Sigmoid colon (tissue), 7 donors: Measurements from ENCODE around the gene FECH. TPM values are rescaled to one million over a fixed set of nuclear protein-coding genes. Genes with fewer than 3 reads are reported as not detected.

ENCODE experiments used
- DNase-seq: peaks from one replicate; pipeline ENCODE4 v3.0.0-alpha.2; 2019
- H3K27ac ChIP-seq, 4 donors: fragments of 200-600 bp; sonication (generic); one replicate each; pipeline ENCODE4 v1.5.1; 2016 to 2019; ENCODE audit warnings: mild to moderate bottlenecking in 1 of 4
- H3K27me3 ChIP-seq, 3 donors: fragments of 200-600 bp; sonication (generic); one replicate each; pipeline ENCODE4 v1.5.1; 2019; ENCODE audit warnings: mild to moderate bottlenecking in 1 of 3
- H3K36me3 ChIP-seq, 4 donors: fragments of 200-600 bp; sonication (generic); one replicate each; pipeline ENCODE4 v1.5.1; 2016 to 2019
- H3K4me1 ChIP-seq, 4 donors: fragments of 200-600 bp; sonication (generic); one replicate each; pipeline ENCODE4 v1.5.1; 2017 to 2019
- H3K4me3 ChIP-seq, 4 donors: fragments of 200-600 bp; sonication (generic); one replicate each; pipeline ENCODE4 v1.5.1; 2017 to 2019; ENCODE audit warnings: mild to moderate bottlenecking in 2 of 4, moderate library complexity in 1 of 4
- H3K9me3 ChIP-seq, 4 donors: fragments of 200-600 bp in 3 of 4; sonication (generic) in 3 of 4; one replicate each; pipeline versions ENCODE4 v1.5.1 to v1.6.1; 2013 to 2019
- EP300 ChIP-seq, 4 donors: sonication (generic); formaldehyde crosslinking; IDR thresholded peaks; one replicate each; pipeline ENCODE4 v1.6.1; 2017; ENCODE audit warnings: antibody characterized with exemption in 4 of 4
- POLR2A ChIP-seq, 2 donors: fragments of 450-650 bp; IDR thresholded peaks; one replicate each; pipeline ENCODE4 v1.6.1; 2016; ENCODE audit warnings: antibody characterized with exemption in 2 of 2, mild to moderate bottlenecking in 2 of 2, moderate library complexity in 2 of 2
- POLR2AphosphoS5 ChIP-seq, 4 donors: sonication (generic); formaldehyde crosslinking; IDR thresholded peaks; one replicate each; pipeline ENCODE4 v1.6.1; 2017; ENCODE audit warnings: antibody characterized with exemption in 4 of 4
- WGBS, 2 donors: extraction: QIAGEN DNeasy Blood & Tissue Kit; methylation state at CpG; one replicate each; pipeline ENCODE4 v1.1.7; 2013; 5-methylcytosine and 5-hydroxymethylcytosine counted together
- intact Hi-C: fragments of 100-400 bp; cut with DNase I; formaldehyde crosslinking; loops from one replicate; pipeline ENCODE4 v1.15.1; 2023
- polyA plus RNA-seq, 3 donors: library from polyadenylated mRNA; stranded (reverse); fragments of 200-250 nt; gene quantifications; one replicate each; pipeline ENCODE4 v1.2.3, GENCODE V29; 2013
- total RNA-seq, 4 donors: library from RNA; depleted of rRNA; stranded (reverse); fragments of >200 nt; gene quantifications; one replicate each; pipeline ENCODE4 v1.1.0, GENCODE V29; 2016
- TF ChIP-seq, protein P1 (sequence below), 4 experiments: fragments of 450-650 bp in 3 of 4; fragments of 200-600 bp in 1 of 4; IDR thresholded peaks; one replicate each; pipeline ENCODE4 v1.5.1; 2016 to 2019; ENCODE audit warnings: antibody characterized with exemption in 4 of 4, mild to moderate bottlenecking in 3 of 4, moderate library complexity in 2 of 4
- donor health status: healthy with polysubstance abuse.
- donor health status: Bipolar disorder and iron deficiency.
- donor health status: healthy.

FECH gene
- total and polyA plus RNA-seq, 7 donors, result 7.8 to 64.6 (median 30.0) TPM

DNA sequence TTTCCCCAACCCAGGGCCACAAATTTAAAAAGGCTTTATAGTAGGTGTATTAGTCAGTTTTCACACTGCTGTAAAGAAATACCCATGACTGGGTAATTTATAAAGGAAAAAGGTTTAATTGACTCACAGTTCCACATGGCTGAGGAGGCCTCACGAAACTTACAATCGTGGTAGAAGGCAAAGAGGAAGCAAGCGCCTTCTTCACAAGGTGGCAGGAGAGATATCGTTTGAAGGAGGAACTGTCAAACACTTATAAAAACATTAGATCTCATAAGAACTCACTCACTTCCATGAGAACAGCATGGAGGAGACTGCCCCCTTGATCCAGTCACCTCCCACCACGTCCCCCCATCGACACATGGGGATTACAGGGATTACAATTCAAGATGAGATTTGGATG lies 70.4 kb downstream of the FECH start:
- DNase-seq, result no peak
- H3K9me3 ChIP-seq, result no peaks in the 10 kb centered on the region
- H3K4me3 ChIP-seq, result no peak overlapping the region
- H3K4me1 ChIP-seq, result no peaks in the 10 kb centered on the region
- WGBS, 2 donors, result 63 to 83% methylated on average over 6 of the region's 6 CpGs
- H3K27me3 ChIP-seq, result no peaks in the 10 kb centered on the region
- no peaks in the 10 kb centered on the region for H3K36me3 ChIP-seq
- no peak for TF ChIP-seq EP300 (IDR thresholded peaks at IDR 0.05)
- TF ChIP-seq, protein P1, sequence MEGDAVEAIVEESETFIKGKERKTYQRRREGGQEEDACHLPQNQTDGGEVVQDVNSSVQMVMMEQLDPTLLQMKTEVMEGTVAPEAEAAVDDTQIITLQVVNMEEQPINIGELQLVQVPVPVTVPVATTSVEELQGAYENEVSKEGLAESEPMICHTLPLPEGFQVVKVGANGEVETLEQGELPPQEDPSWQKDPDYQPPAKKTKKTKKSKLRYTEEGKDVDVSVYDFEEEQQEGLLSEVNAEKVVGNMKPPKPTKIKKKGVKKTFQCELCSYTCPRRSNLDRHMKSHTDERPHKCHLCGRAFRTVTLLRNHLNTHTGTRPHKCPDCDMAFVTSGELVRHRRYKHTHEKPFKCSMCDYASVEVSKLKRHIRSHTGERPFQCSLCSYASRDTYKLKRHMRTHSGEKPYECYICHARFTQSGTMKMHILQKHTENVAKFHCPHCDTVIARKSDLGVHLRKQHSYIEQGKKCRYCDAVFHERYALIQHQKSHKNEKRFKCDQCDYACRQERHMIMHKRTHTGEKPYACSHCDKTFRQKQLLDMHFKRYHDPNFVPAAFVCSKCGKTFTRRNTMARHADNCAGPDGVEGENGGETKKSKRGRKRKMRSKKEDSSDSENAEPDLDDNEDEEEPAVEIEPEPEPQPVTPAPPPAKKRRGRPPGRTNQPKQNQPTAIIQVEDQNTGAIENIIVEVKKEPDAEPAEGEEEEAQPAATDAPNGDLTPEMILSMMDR (IDR thresholded peaks at IDR 0.05), result no peak
- no peak for TF ChIP-seq POLR2A (IDR thresholded peaks at IDR 0.05)
- TF ChIP-seq POLR2AphosphoS5 (IDR thresholded peaks at IDR 0.05), result no peak
- no peak overlapping the region for H3K27ac ChIP-seq
- intact Hi-C loops, result no loop called here

DNA sequence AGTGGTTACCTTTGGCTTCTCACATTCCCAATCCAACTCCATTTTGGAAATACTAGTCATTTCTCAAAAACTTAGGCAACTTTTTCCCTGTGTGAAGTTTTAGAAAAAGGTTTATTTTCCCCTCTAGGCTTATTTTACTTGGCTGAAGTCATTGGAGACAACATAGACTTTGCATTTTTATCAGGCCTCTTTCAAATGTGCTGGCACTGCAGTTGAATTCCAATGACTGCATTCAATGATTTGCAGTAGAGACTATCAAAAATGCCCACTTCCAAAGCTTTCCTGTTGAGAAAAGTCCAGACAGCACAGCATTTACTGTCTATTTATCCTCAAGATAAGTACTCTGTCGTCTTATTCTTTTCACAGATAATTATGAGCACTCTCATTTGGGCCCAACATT lies 81.3 kb downstream of the FECH start:
- WGBS, 2 donors, result 65 to 66% methylated on average over 1 of the region's 1 CpG
- H3K27ac ChIP-seq, result no peak overlapping the region
- intact Hi-C loops, result no loop called here

DNA sequence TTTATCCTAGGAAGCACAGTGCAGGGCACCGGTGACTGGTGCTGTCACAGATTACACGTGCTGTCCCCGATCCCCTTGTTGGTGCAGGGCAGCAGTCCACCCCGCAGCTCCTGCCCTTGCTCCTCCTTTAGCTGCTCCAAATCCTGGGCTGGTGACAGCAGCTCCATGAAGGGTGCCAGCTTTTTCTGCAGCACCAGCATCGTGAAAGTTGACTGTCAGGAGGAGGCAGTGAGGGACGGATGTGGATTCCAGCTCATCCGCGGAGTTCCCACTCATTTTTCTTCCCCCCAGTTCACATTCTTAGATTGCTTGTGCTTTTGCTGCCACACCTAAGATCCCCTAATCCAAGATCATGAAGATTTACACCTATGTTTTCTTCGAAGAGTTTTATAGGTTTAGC lies 83.9 kb downstream of the FECH start:
- no peak for DNase-seq
- Histone ChIP-seq H3K27me3 (no peaks in the 10 kb centered on the region), H3K4me3 (no peak overlapping the region), H3K9me3 (no peaks in the 10 kb centered on the region), H3K36me3 (no peaks in the 10 kb centered on the region), H3K27ac (no peak overlapping the region), H3K4me1 (no peaks in the 10 kb centered on the region)
- no peak for TF ChIP-seq POLR2A (IDR thresholded peaks at IDR 0.05)
- no peak for TF ChIP-seq EP300 (IDR thresholded peaks at IDR 0.05)
- no peak for TF ChIP-seq POLR2AphosphoS5 (IDR thresholded peaks at IDR 0.05)
- intact Hi-C loops, result no loop called here
- 74 to 78% methylated on average over 9 of the region's 9 CpGs for WGBS, 2 donors

More for the DNA sequence above, 81.3 kb downstream of the FECH start:
- no peaks in the 10 kb centered on the region for H3K27me3 ChIP-seq
- no peaks in the 10 kb centered on the region for H3K4me1 ChIP-seq
- H3K9me3 ChIP-seq, result no peaks in the 10 kb centered on the region
- no peak for TF ChIP-seq EP300 (IDR thresholded peaks at IDR 0.05)
- TF ChIP-seq POLR2A (IDR thresholded peaks at IDR 0.05), result no peak
- TF ChIP-seq, protein P1 (IDR thresholded peaks at IDR 0.05), result no peak
- TF ChIP-seq POLR2AphosphoS5 (IDR thresholded peaks at IDR 0.05), result no peak
- DNase-seq, result no peak
- no peak overlapping the region for H3K4me3 ChIP-seq
- no peaks in the 10 kb centered on the region for H3K36me3 ChIP-seq

DNA sequence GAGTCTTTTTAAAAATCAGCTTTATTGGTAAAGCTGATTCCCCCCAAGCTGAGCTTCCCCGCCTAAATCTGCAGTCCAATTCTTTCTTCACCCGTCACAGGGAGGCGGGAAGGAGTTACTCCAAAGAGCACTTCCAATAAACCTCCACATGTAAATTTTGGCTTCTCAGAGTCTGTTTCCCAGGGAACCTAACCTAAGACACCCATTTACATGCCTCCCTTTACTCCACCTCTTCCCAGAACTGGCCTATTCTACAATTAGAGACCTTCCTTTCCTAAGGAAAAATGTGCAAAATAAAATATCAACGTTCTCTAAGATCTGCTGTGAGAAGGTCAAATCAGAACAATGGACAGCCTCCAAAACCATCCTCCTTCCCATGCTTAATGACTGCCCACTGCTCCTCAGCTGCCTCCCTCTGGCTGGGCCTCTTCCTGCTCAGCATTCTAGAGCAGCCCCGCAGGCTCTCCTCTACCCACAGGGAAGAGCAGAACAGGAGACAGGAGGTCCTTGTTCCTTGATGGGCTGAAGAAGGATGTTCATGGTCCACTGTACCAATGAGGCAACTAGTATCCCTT lies 87.7 kb downstream of the FECH start:
- Histone ChIP-seq H3K36me3 (no peaks in the 10 kb centered on the region), H3K27ac (no peak overlapping the region), H3K27me3 (no peaks in the 10 kb centered on the region), H3K4me3 (no peak overlapping the region), H3K9me3 (no peaks in the 10 kb centered on the region), H3K4me1 (no peaks in the 10 kb centered on the region)
- intact Hi-C loops, result no loop called here
- WGBS, 2 donors, result 76 to 79% methylated on average over 5 of the region's 5 CpGs
- DNase-seq, result no peak
- TF ChIP-seq EP300 (IDR thresholded peaks at IDR 0.05) (no peak), POLR2AphosphoS5 (IDR thresholded peaks at IDR 0.05) (no peak), POLR2A (IDR thresholded peaks at IDR 0.05) (no peak)
- TF ChIP-seq, protein P1 (IDR thresholded peaks at IDR 0.05), result no peak

Other genes with a start within 250 kb of the FECH start
- under 1 TPM; 0.16 to 0.71 (median 0.41) TPM for gene ST8SIA3, start 234.1 kb downstream of the FECH start, total RNA-seq
- gene ST8SIA3, start 234.1 kb downstream of the FECH start, polyA plus RNA-seq, result under 1 TPM in 1 of 3 donors, not detected in 2; 0.25 TPM
- gene ONECUT2, start 151.3 kb downstream of the FECH start, total RNA-seq, result under 1 TPM in 1 of 4 donors, not detected in 3; under 0.01 TPM
- gene ONECUT2, start 151.3 kb downstream of the FECH start, polyA plus RNA-seq, result under 1 TPM in 1 of 3 donors, not detected in 2; 0.03 TPM
- gene NARS1, start 35.1 kb upstream of the FECH start, total RNA-seq, result 100 to 1,000 TPM in 3 of 4 donors, 10 to 100 TPM in 1; 95.0 to 111 (median 104) TPM
- gene NARS1, start 35.1 kb upstream of the FECH start, polyA plus RNA-seq, result 100 to 1,000 TPM in 1 of 3 donors, 10 to 100 TPM in 2; 75.7 to 132 (median 91.3) TPM
- gene ATP8B1, start 216.6 kb upstream of the FECH start, total RNA-seq, result 10 to 100 TPM in 2 of 4 donors, 1 to 10 TPM in 2; 8.1 to 18.0 (median 11.6) TPM
- gene ATP8B1, start 216.6 kb upstream of the FECH start, polyA plus RNA-seq, result 10 to 100 TPM; 24.0 to 94.1 (median 24.3) TPM